ENCODE measurements around the gene FAM76B.

FAM76B gene

GRCh38 chr11:95732930-95733602 is 56.5 kb downstream of the FAM76B start:
- no peak for DNase-seq (ENCODE audit: low read depth in 2 of 2)

DNA sequence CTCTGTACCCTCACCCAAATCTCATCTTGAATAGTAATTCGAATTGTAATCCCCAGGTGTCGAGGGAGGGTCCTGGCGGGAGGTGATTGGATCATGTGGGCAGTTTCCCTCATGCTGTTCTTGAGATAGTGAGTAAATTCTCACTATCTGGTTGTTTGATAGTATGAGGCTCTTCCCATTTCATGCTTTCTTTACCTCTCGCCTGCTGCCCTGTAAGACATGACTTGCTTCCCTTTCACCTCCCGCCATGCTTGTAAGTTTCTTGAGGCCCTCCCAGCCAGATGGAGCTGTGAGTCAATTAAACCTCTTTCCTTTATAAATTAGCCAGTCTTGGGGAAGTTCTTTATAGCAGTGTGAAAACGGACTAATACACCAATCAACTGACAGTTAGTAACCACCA is 60.1 kb downstream of the FAM76B start:
- no peak for DNase-seq (ENCODE audit: low read depth in 2 of 2)

DNA sequence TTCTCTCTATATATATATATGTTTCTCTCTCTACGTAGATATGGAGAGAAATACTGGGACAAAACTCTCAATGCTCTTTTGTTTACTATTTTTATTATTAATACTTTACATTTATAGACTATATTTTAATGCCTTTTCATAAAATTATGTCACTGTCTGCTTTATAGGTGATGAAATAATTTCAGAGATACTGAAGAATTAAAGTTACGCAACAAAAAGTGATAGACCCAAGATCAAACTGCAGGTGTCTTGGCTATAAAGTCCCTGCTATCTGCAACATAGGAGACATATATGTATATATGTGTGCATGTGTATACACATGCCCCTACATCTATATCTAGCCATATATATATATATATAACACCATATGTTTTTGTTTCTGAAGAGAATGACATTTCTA is 60.8 kb downstream of the FAM76B start:
- DNase-seq (ENCODE audit: low read depth in 2 of 2), result no peak

DNA sequence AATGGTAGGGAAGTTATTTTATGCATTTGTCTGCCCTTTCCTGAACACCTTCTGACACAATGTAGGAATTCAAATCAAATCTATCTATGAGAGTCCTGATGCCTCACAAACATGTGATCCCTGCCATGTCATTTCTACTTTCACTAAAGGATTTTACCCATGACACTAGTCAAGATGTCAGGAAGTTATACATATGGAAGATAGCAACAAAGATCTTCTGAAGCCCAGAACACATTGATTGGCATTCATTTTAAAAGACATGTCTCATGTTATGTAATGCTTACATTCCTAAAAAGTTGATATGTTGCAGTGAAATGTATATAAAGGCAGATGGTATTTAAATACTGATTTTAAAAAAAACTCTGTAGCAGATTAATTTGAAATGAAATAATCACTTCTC is 61.5 kb downstream of the FAM76B start:
- DNase-seq (ENCODE audit: low read depth in 2 of 2), result no peak

DNA sequence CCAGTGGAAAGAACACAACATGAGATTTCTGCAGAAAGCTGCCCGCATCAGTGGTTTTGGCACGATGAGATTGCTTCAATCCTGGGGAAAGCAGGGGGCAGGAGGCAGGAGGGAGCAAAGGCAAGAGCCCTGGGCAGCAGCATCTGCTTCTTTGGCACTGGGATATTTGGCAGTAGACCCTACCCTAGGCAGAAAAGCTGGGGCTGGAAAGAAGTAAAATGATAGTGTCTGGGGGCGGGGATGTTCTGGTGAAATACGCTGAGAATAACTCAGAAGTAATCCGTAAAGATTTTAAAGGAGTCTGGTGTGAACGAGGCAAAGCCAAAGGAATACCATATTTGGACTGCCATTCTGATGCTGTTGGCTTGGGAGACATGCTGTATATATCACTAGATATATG is 62.0 kb downstream of the FAM76B start:
- no peak for DNase-seq (ENCODE audit: low read depth in 2 of 2)

GRCh38 chr11:95727111-95727510 is 62.5 kb downstream of the FAM76B start:
- no peak for DNase-seq (ENCODE audit: low read depth in 2 of 2)

DNA sequence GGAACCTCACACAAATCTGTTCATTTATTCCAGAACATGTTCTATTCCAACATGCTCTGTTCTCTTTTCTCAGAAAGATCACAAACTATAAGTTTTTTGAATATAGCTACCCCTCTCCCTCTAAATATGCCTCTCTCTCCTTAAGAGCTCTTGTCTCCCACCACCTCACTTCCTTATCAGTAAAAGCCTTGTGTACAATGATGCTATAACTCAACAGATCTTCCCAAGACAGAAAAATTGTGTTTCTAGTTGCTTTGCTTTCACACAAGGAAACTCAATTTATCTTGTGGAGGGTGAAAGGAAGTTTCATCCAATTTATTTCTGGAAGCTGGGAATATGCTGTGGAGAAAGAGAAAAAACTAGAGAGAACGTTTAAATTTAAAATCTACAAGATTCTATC is 64.4 kb downstream of the FAM76B start:
- no peak for DNase-seq (ENCODE audit: low read depth in 2 of 2)

- DNase-seq (ENCODE audit: low read depth in 2 of 2), result no peak
These were observed 66.1 kb downstream of the FAM76B start for GRCh38 chr11:95723361-95723942.

- no peak for DNase-seq (ENCODE audit: low read depth in 2 of 2)
These were observed 69.4 kb downstream of the FAM76B start for GRCh38 chr11:95720195-95720594.
